Measurements from ENCODE around the gene HYCC2.
"Not testable (repeated sequence)": the region's sequence is repeated elsewhere in the genome, so short reads cannot be mapped to it uniquely, and the experiment has no call there.

The HYCC2 gene
- total RNA-seq, result 58.0 reads per million, percentile 71 among the genes with 10 or more reads in this experiment

GRCh38 chr2:201071479-201072200 is at the start of gene HYCC2, which contains the start of gene NDUFB3:
TSS of gene HYCC2 (minus strand) at chr2:201071671. CDS start at chr2:201024009, 47,662 bp downstream.
TSS of gene NDUFB3 (plus strand) at chr2:201072001. CDS start at chr2:201078883, 6,882 bp downstream.
- DNase-seq, result peak; percentile 91

GRCh38 chr2:201118961-201119854 is 47.7 kb upstream of the HYCC2 start:
- DNase-seq, result no peak

- peak; percentile 80 for DNase-seq
Measured at GRCh38 chr2:201118121-201118960, 46.9 kb upstream of the HYCC2 start.

- not testable (repeated sequence) for DNase-seq
Measured at GRCh38 chr2:201117735-201118094, 46.2 kb upstream of the HYCC2 start.

- DNase-seq, result peak; percentile 28
Measured at GRCh38 chr2:201116959-201117734, 45.7 kb upstream of the HYCC2 start.

- peak; percentile 68 for DNase-seq
Measured at GRCh38 chr2:201116115-201116958, 44.9 kb upstream of the HYCC2 start, which contains the start of gene CFLAR. TSS of gene CFLAR (plus strand) at chr2:201116164. CDS start at chr2:201129866, 13,702 bp downstream.

- DNase-seq, result no peak
Measured at GRCh38 chr2:201114846-201115245, 43.4 kb upstream of the HYCC2 start.

GRCh38 chr2:201114350-201114749 is 42.9 kb upstream of the HYCC2 start:
- DNase-seq, result no peak

- no peak for DNase-seq
Measured at GRCh38 chr2:201111096-201111495, 39.6 kb upstream of the HYCC2 start.

- DNase-seq, result no peak
Measured at GRCh38 chr2:201110615-201111014, 39.1 kb upstream of the HYCC2 start.

GRCh38 chr2:201109186-201109585 is 37.7 kb upstream of the HYCC2 start:
- no peak for DNase-seq

- DNase-seq, result no peak
Measured at GRCh38 chr2:201108341-201108740, 36.9 kb upstream of the HYCC2 start.

GRCh38 chr2:201107624-201108023 is 36.2 kb upstream of the HYCC2 start:
- no peak for DNase-seq

GRCh38 chr2:201105759-201106158 is 34.3 kb upstream of the HYCC2 start:
- DNase-seq, result no peak

GRCh38 chr2:201100497-201100896 is 29.0 kb upstream of the HYCC2 start:
- no peak for DNase-seq

GRCh38 chr2:201093573-201093972 is 22.1 kb upstream of the HYCC2 start:
- DNase-seq, result no peak

- DNase-seq, result no peak
Measured at GRCh38 chr2:201090574-201090973, 19.1 kb upstream of the HYCC2 start.

GRCh38 chr2:201084863-201085262 is 13.4 kb upstream of the HYCC2 start:
- no peak for DNase-seq

GRCh38 chr2:201074996-201075395 is 3.5 kb upstream of the HYCC2 start:
- no peak for DNase-seq

GRCh38 chr2:201073071-201073470 is 1.6 kb upstream of the HYCC2 start:
- no peak for DNase-seq

- DNase-seq, result no peak
Measured at GRCh38 chr2:201072201-201072530, 695 bp upstream of the HYCC2 start.

All from effector CD4-positive, alpha-beta T cell (primary cell).